22Rv1 (cell line): ENCODE results near the gene PC.

Source experiments
- H3K27ac ChIP-seq: fragments of 450-650 bp; 2 replicates; pipeline ENCODE4 v1.5.1; 2017
- CTCF ChIP-seq: fragments of 450-650 bp; IDR thresholded peaks from 2 replicates; pipeline ENCODE4 v1.5.1; 2017; ENCODE audit warnings: mild to moderate bottlenecking
- ZFX ChIP-seq: fragments of 450-650 bp; IDR thresholded peaks from 2 replicates; pipeline ENCODE4 v1.6.1; 2017; ENCODE audit warnings: antibody characterized with exemption, borderline replicate concordance

Gene PC

GRCh38 chr11:66985508-66986177 is 27.5 kb upstream of the PC start:
- TF ChIP-seq CTCF (no peak), ZFX (no peak)

DNA sequence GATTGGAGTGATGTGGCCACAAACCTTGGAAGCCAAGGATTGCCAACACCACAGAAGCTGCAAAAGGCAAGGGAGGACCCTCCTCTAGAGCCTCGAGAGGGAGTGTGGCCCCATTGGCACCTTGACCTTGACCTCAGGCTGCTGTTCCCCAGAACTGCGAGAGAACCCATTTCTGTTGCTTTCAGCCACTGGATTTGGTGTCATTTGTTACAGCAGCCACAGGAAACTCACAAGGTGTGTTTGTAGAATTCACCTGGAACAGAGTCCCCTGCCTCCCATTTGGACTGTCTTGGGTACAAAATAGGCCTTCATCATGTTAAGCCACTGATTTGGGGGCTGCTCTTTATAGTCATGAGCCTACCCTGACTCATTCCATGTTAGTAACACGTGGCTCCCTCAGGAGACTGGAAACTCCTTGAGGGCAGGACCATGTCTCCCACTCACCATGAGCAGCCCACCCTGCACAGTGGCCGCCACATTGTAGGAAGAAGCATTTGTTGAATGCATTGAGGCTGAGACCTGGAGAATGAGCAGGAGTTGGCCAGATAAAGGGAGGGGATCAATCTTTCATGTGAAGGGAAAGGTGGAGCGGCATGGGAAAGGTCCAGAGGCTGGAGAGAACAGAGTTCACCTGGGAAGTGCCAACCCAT is 25.2 kb upstream of the PC start:
- no peak for TF ChIP-seq ZFX
- TF ChIP-seq CTCF, result no peak
- no peak overlapping the region for H3K27ac ChIP-seq

More at GRCh38 chr11:66985508-66986177, 27.5 kb upstream of the PC start:
- H3K27ac ChIP-seq, result peak overlapping the region; percentile 37; the same call in 1 of the 2 replicates

DNA sequence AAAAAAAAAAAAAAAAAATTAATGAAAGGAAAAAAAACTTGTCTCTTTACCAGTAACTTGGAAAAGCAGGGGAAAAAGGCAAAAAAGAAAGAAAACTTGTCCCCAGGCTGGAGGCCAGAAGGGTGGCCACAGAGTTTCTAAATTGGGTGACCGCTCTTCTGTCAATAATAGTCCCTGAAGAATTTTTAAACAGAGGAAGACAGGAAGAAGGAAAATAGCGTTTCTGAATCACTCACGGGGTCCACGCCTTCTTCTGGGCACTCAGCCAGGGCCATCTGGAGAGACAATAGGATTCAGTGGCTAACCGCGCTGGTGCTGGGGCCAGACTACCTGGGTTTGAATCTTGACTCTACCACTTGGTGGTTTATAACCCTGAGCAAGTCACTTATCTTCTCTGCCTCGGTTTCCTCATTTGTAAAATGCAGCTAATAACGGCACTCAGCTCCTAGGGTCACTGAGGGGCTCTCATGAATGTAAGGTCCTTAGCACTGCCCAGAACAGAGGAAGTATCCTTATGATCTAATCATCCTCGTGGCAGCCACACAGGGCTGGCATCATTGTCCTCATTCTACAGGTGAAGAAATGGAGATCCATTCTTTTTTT is 23.9 kb upstream of the PC start:
- no peak overlapping the region for H3K27ac ChIP-seq

DNA sequence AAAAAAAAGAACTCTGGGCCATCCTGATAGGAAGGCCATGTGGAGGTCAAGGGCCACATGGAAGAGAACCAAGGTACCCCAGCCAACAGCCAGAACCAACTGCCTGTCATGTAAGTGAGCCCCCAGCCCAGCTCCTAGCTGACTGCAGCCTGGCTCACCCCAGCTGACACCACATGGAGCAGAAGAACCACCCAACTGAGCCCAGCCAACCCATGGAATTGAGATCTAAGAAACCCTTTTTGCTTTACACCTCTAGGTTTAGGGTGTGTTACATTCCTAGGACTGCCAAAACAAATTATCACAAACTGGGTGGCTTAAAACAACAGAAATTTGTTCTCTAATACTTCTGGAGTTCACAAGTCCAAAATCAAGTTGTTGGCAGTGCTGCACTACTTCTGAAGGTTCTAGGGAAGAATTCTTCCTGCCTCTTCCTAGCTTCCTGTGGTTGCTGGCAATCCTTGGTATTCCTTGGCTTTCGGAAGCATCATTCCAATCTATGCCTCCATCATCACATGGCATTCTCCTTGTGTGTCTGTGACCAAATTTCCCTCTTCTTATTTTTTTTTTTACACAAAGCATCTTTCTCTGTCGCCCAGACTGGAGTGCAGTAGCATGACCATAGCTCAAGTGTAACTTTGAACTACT is 21.3 kb upstream of the PC start:
- no peak overlapping the region for H3K27ac ChIP-seq
- TF ChIP-seq CTCF (no peak), ZFX (no peak)

More for the DNA sequence above, 23.9 kb upstream of the PC start:
- TF ChIP-seq CTCF, result no peak
- TF ChIP-seq ZFX, result no peak

DNA sequence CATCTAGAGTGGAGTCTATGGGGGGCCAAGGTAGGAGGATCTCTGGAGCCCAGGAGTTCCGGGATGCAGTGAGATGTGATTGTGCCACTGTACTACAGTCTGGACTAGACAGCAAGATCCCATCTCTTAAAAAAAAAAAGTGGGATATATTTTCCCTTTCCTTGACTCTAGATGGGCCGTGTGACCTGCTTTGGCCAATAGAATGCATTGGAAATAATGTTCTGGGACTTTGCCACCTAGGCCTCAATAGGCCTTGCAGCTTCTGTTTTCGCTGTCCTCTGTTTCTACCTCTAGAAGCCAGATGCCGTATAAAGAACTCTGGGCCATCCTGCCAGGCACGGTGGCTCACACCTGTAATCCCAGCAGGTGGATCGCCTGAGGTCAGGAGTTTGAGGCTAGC is 20.5 kb upstream of the PC start:
- TF ChIP-seq CTCF (no peak), ZFX (no peak)
- H3K27ac ChIP-seq, result no peak overlapping the region

GRCh38 chr11:66978229-66978628 is 20.0 kb upstream of the PC start:
- no peak for TF ChIP-seq ZFX

DNA sequence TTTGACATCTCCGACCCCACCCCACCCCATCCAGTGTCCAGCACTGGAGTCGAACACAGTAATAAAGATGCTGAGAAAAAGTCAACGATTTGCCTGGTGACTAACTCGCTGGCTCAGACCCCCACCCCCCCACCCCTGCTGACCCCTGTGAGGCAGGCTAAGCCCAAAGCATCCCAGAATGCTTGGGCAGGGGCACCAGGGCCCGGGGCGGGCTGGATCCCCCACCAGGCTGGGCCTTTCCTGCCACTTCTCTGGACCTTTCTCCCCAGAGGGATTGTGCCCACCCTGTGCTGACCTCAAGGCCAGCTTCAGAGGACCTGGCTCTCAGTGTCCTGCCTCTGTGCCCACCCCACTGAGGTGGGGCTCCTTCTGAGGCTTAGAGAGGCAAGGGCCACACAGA is 18.7 kb upstream of the PC start:
- no peak for TF ChIP-seq CTCF
- no peak for TF ChIP-seq ZFX

More at GRCh38 chr11:66978229-66978628, 20.0 kb upstream of the PC start:
- H3K27ac ChIP-seq, result no peak overlapping the region

More for the DNA sequence above, 18.7 kb upstream of the PC start:
- no peak overlapping the region for H3K27ac ChIP-seq
